KMS-11 (cell line): ENCODE results near the gene LSP1.

ENCODE experiments used
- H2AFZ ChIP-seq: fragments of 200-600 bp; sonication (generic); 2 replicates; pipeline ENCODE4 v1.6.1; 2016; ENCODE audit warnings: antibody characterized with exemption, mixed run types, low read depth
- H3K27ac ChIP-seq: fragments of 200-600 bp; sonication (generic); 2 replicates; pipeline ENCODE4 v1.6.1; 2016; ENCODE audit warnings: mild to moderate bottlenecking, mixed run types
- H3K27me3 ChIP-seq: fragments of 200-600 bp; sonication (generic); 2 replicates; pipeline ENCODE4 v1.6.1; 2017; ENCODE audit warnings: mild to moderate bottlenecking, low read depth, mixed run types, moderate library complexity; ENCODE audit not compliant: insufficient read depth
- H3K36me3 ChIP-seq: fragments of 200-600 bp; sonication (generic); 2 replicates; pipeline ENCODE4 v1.6.1; 2017; ENCODE audit warnings: mild to moderate bottlenecking, mixed run types; ENCODE audit not compliant: insufficient read depth
- H3K4me1 ChIP-seq: fragments of 200-600 bp; sonication (generic); 2 replicates; pipeline ENCODE4 v1.6.1; 2016; ENCODE audit warnings: mild to moderate bottlenecking, low read depth, mixed run types; ENCODE audit not compliant: poor library complexity, severe bottlenecking
- H3K4me2 ChIP-seq: fragments of 200-600 bp; sonication (generic); 2 replicates; pipeline ENCODE4 v1.7.0; 2016; ENCODE audit warnings: mild to moderate bottlenecking, mixed run types
- H3K4me3 ChIP-seq: fragments of 200-600 bp; sonication (generic); IDR thresholded peaks from 2 replicates; pipeline ENCODE4 v1.6.1; 2017; ENCODE audit warnings: low read depth, low read length, mixed read lengths; ENCODE audit not compliant: insufficient read depth
- H3K79me2 ChIP-seq: fragments of 200-600 bp; sonication (generic); 2 replicates; pipeline ENCODE4 v1.6.1; 2016; ENCODE audit warnings: low read depth, mixed run types; ENCODE audit not compliant: insufficient read depth
- H3K9ac ChIP-seq: fragments of 200-600 bp; sonication (generic); 2 replicates; pipeline ENCODE4 v1.6.1; 2016; ENCODE audit warnings: mild to moderate bottlenecking, mixed run types
- H4K20me1 ChIP-seq: fragments of 200-600 bp; sonication (generic); 2 replicates; pipeline ENCODE4 v1.6.1; 2016; ENCODE audit warnings: mild to moderate bottlenecking, mixed run types; ENCODE audit not compliant: insufficient read depth
- CTCF ChIP-seq: fragments of 200-600 bp; sonication (generic); conservative IDR thresholded peaks from 2 replicates; pipeline ENCODE4 v1.6.1; 2017; ENCODE audit warnings: low read depth, mild to moderate bottlenecking, antibody characterized with exemption, low read length, moderate library complexity, mixed read lengths

The LSP1 gene

GRCh38 chr11:1868056-1868635, 15.3 kb downstream of the LSP1 start:
- H2AFZ ChIP-seq: no peak overlapping the region
- no peaks in the 10 kb centered on the region for H3K79me2 ChIP-seq
- H3K27me3 ChIP-seq: peaks cover 91% of the 10 kb centered on the region
- H3K27ac ChIP-seq: no peak overlapping the region
- no peak overlapping the region for H3K4me3 ChIP-seq
- no peak for TF ChIP-seq CTCF
- no peaks in the 10 kb centered on the region for H4K20me1 ChIP-seq
- H3K36me3 ChIP-seq: no peaks in the 10 kb centered on the region
- no peak overlapping the region for H3K9ac ChIP-seq
- H3K4me2 ChIP-seq: no peak overlapping the region
- H3K4me1 ChIP-seq: no peaks in the 10 kb centered on the region

GRCh38 chr11:1868636-1869291, 15.9 kb downstream of the LSP1 start:
- H3K36me3 ChIP-seq: no peaks in the 10 kb centered on the region
- no peak overlapping the region for H3K9ac ChIP-seq
- H3K4me1 ChIP-seq: no peaks in the 10 kb centered on the region
- H3K4me3 ChIP-seq: no peak overlapping the region
- no peaks in the 10 kb centered on the region for H3K79me2 ChIP-seq
- peaks cover 88% of the 10 kb centered on the region for H3K27me3 ChIP-seq
- no peak overlapping the region for H2AFZ ChIP-seq
- no peak overlapping the region for H3K27ac ChIP-seq
- H4K20me1 ChIP-seq: no peaks in the 10 kb centered on the region
- no peak for TF ChIP-seq CTCF
- H3K4me2 ChIP-seq: no peak overlapping the region

GRCh38 chr11:1869427-1870325, 16.8 kb downstream of the LSP1 start:
- Histone ChIP-seq H3K27ac (no peak overlapping the region), H3K27me3 (peaks cover 85% of the 10 kb centered on the region), H4K20me1 (no peaks in the 10 kb centered on the region), H3K4me3 (no peak overlapping the region), H3K79me2 (no peaks in the 10 kb centered on the region), H2AFZ (no peak overlapping the region), H3K9ac (no peak overlapping the region), H3K4me1 (no peaks in the 10 kb centered on the region), H3K36me3 (no peaks in the 10 kb centered on the region), H3K4me2 (no peak overlapping the region)
- TF ChIP-seq CTCF: peak; percentile 46

- H3K4me3 ChIP-seq: no peak overlapping the region
- no peaks in the 10 kb centered on the region for H3K4me1 ChIP-seq
- no peak for TF ChIP-seq CTCF
- H2AFZ ChIP-seq: no peak overlapping the region
- no peaks in the 10 kb centered on the region for H4K20me1 ChIP-seq
- no peak overlapping the region for H3K4me2 ChIP-seq
- H3K9ac ChIP-seq: no peak overlapping the region
- H3K27me3 ChIP-seq: peaks cover 85% of the 10 kb centered on the region
- no peak overlapping the region for H3K27ac ChIP-seq
- no peaks in the 10 kb centered on the region for H3K36me3 ChIP-seq
- no peaks in the 10 kb centered on the region for H3K79me2 ChIP-seq
Measured at GRCh38 chr11:1870326-1870696, 17.4 kb downstream of the LSP1 start.
